Liver (tissue), 9 donors: ENCODE data around the gene LGR5. TPM values are rescaled to one million over a fixed set of nuclear protein-coding genes. Genes with fewer than 3 reads are reported as not detected.

ENCODE experiments used
- DNase-seq: peaks from one replicate; pipeline ENCODE4 v3.0.0-alpha.2; 2017; ENCODE audit warnings: low spot score
- H3K27ac ChIP-seq, 2 donors: one replicate each; pipeline ENCODE4 v1.7.0; 2013; ENCODE audit warnings: inconsistent platforms in 2 of 2, low read length in 2 of 2, control low read depth in 1 of 2, low read depth in 1 of 2, mild to moderate bottlenecking in 1 of 2
- H3K27me3 ChIP-seq, 4 donors: one replicate each; pipeline versions ENCODE4 v1.6.1 to v1.7.0; 2013; ENCODE audit warnings: low read length in 3 of 4, inconsistent platforms in 1 of 4, mild to moderate bottlenecking in 1 of 4, moderate library complexity in 1 of 4; ENCODE audit not compliant: control insufficient read depth in 4 of 4, insufficient read depth in 4 of 4
- H3K36me3 ChIP-seq, 4 donors: one replicate each; pipeline versions ENCODE4 v1.6.1 to v1.7.0; 2013; ENCODE audit warnings: low read length in 3 of 4, mild to moderate bottlenecking in 3 of 4, low read depth in 1 of 4, moderate library complexity in 1 of 4; ENCODE audit not compliant: control insufficient read depth in 4 of 4, insufficient read depth in 3 of 4
- H3K4me1 ChIP-seq, 4 donors: one replicate each; pipeline versions ENCODE4 v1.6.1 to v1.7.0; 2013; ENCODE audit warnings: low read length in 3 of 4, mild to moderate bottlenecking in 3 of 4, moderate library complexity in 1 of 4; ENCODE audit not compliant: control insufficient read depth in 4 of 4, insufficient read depth in 4 of 4
- H3K4me3 ChIP-seq, 3 donors: one replicate each; pipeline versions ENCODE4 v1.6.1 to v1.7.0; 2013; ENCODE audit warnings: low read length in 3 of 3, control low read depth in 1 of 3, low read depth in 1 of 3, mild to moderate bottlenecking in 1 of 3
- H3K9ac ChIP-seq, 2 donors: one replicate each; pipeline ENCODE4 v1.7.0; 2013; ENCODE audit warnings: low read length in 2 of 2, mild to moderate bottlenecking in 2 of 2, moderate library complexity in 2 of 2, control low read depth in 1 of 2, low read depth in 1 of 2
- H3K9me3 ChIP-seq, 4 donors: one replicate each; pipeline versions ENCODE4 v1.6.1 to v1.7.0; 2013; ENCODE audit warnings: low read length in 3 of 4; ENCODE audit not compliant: control insufficient read depth in 4 of 4
- ATF3 ChIP-seq: IDR thresholded peaks from 2 replicates; pipeline ENCODE4 v1.6.1; 2016; ENCODE audit warnings: antibody characterized with exemption
- CTCF ChIP-seq: fragments of 150-350 bp; IDR thresholded peaks from 2 replicates; pipeline ENCODE4 v1.5.1; 2017; ENCODE audit warnings: improper control_type of control experiment, low read depth, low read length; ENCODE audit not compliant: missing input control
- EGR1 ChIP-seq, 2 donors: IDR thresholded peaks; 2 replicates each; pipeline ENCODE4 v1.6.1; 2016 to 2018; ENCODE audit warnings: antibody characterized with exemption in 2 of 2, low read depth in 2 of 2
- FOXA1 ChIP-seq: IDR thresholded peaks from 2 replicates; pipeline ENCODE4 v1.6.1; 2016; ENCODE audit warnings: antibody characterized with exemption
- FOXA2 ChIP-seq: IDR thresholded peaks from 2 replicates; pipeline ENCODE4 v1.6.1; 2016; ENCODE audit warnings: antibody characterized with exemption
- GABPA ChIP-seq, 2 donors: IDR thresholded peaks in 1 of 2; conservative IDR thresholded peaks in 1 of 2; 2 replicates each; pipeline ENCODE4 v1.6.1; 2016; ENCODE audit warnings: antibody characterized with exemption in 2 of 2, mild to moderate bottlenecking in 1 of 2, moderate library complexity in 1 of 2
- HNF4A ChIP-seq, 2 donors: conservative IDR thresholded peaks; 2 replicates each; pipeline ENCODE4 v1.6.1; 2016; ENCODE audit warnings: antibody characterized with exemption in 2 of 2, mild to moderate bottlenecking in 2 of 2
- HNF4G ChIP-seq: IDR thresholded peaks from 2 replicates; pipeline ENCODE4 v1.6.1; 2016; ENCODE audit warnings: antibody characterized with exemption
- JUND ChIP-seq, 2 donors: IDR thresholded peaks; 2 replicates each; pipeline ENCODE4 v1.6.1; 2016; ENCODE audit warnings: antibody characterized with exemption in 2 of 2
- MAX ChIP-seq: IDR thresholded peaks from 2 replicates; pipeline ENCODE4 v1.6.1; 2016; ENCODE audit warnings: antibody characterized with exemption
- NR2F2 ChIP-seq: IDR thresholded peaks from 2 replicates; pipeline ENCODE4 v1.6.1; 2016; ENCODE audit warnings: antibody characterized with exemption
- RAD21 ChIP-seq, 2 donors: IDR thresholded peaks; 2 replicates each; pipeline ENCODE4 v1.6.1; 2016; ENCODE audit warnings: antibody characterized with exemption in 2 of 2, mild to moderate bottlenecking in 2 of 2
- REST ChIP-seq: IDR thresholded peaks from 2 replicates; pipeline ENCODE4 v1.6.1; 2016; ENCODE audit warnings: antibody characterized with exemption, mild to moderate bottlenecking
- RXRA ChIP-seq, 2 donors: IDR thresholded peaks; 2 replicates each; pipeline ENCODE4 v1.6.1; 2017 to 2018; ENCODE audit warnings: antibody characterized with exemption in 2 of 2, mild to moderate bottlenecking in 1 of 2
- SP1 ChIP-seq: IDR thresholded peaks from 2 replicates; pipeline ENCODE4 v1.6.1; 2018; ENCODE audit warnings: antibody characterized with exemption, mild to moderate bottlenecking
- TAF1 ChIP-seq: conservative IDR thresholded peaks from 2 replicates; pipeline ENCODE4 v1.6.1; 2016; ENCODE audit warnings: antibody characterized with exemption, mild to moderate bottlenecking
- YY1 ChIP-seq: IDR thresholded peaks from 2 replicates; pipeline ENCODE4 v1.6.1; 2016; ENCODE audit warnings: antibody characterized with exemption, mild to moderate bottlenecking
- ZBTB33 ChIP-seq: IDR thresholded peaks from 2 replicates; pipeline ENCODE4 v1.6.1; 2016; ENCODE audit warnings: antibody characterized with exemption
- WGBS: extraction: QIAGEN DNeasy Blood & Tissue Kit; methylation state at CpG from one replicate; pipeline ENCODE4 v1.1.7; 2013; 5-methylcytosine and 5-hydroxymethylcytosine counted together
- polyA plus RNA-seq, 2 donors: library from polyadenylated mRNA; stranded (reverse) in 1 of 2; unstranded in 1 of 2; fragments of 200-250 nt in 1 of 2; fragments of >200 nt in 1 of 2; fragmentation: Nextera tagmentation in 1 of 2; extraction: Ambion mirVana in 1 of 2; gene quantifications; one replicate each; pipeline versions ENCODE4 v1.2.1 to v1.2.3, GENCODE V29; 2013 to 2015
- total RNA-seq, 2 donors: library from RNA; depleted of rRNA; stranded (reverse); fragments of >200 nt; gene quantifications; one replicate each; pipeline ENCODE4 v1.2.3, GENCODE V29; 2014
- donor health status: healthy.
- donor health status: healthy.
- donor health status: healthy.
- donor health status: healthy.
- donor health status: healthy.

The LGR5 gene
- total and polyA plus RNA-seq, 4 donors, result 0.17 to 0.99 (median 0.82) TPM

- TF ChIP-seq RXRA (IDR thresholded peaks at IDR 0.05) (no peak), FOXA2 (no peak), YY1 (no peak), CTCF (no peak), SP1 (no peak), JUND (IDR thresholded peaks at IDR 0.05) (no peak), ZBTB33 (no peak), RAD21 (IDR thresholded peaks at IDR 0.05) (no peak), GABPA (IDR thresholded peaks at IDR 0.05 in 1 of 2, conservative IDR thresholded peaks at IDR 0.05 in 1 of 2) (no peak), EGR1 (IDR thresholded peaks at IDR 0.05; ENCODE audit: low read depth in 2 of 2) (no peak), FOXA1 (no peak), NR2F2 (no peak), REST (no peak), TAF1 (no peak), HNF4G (no peak), MAX (no peak), HNF4A (conservative IDR thresholded peaks at IDR 0.05) (no peak), ATF3 (no peak)
- no peak overlapping the region for H3K27ac ChIP-seq
- peaks cover 0 to 5% (median 0%) of the 10 kb centered on the region in 4 donors for H3K27me3 ChIP-seq
- no peaks in the 10 kb centered on the region for H3K9me3 ChIP-seq
- WGBS, result 88% methylated on average over 4 of the region's 4 CpGs
- no peak overlapping the region for H3K9ac ChIP-seq
- H3K4me3 ChIP-seq, result no peak overlapping the region
- H3K4me1 ChIP-seq, result peaks cover 0 to 1% (median 0%) of the 10 kb centered on the region in 4 donors
- no peak for DNase-seq
- no peaks in the 10 kb centered on the region for H3K36me3 ChIP-seq
Measured at GRCh38 chr12:71589478-71589881, 149.9 kb downstream of the LGR5 start.
